Measurements from ENCODE around the gene G0S2. TPM values are rescaled to one million over a fixed set of nuclear protein-coding genes. Genes with fewer than 3 reads are reported as not detected.
A peak's percentile ranks its signal among the peaks of the same experiment; 100 is the strongest.

Gene G0S2
- total RNA-seq (2021; fragmentation: NEBNext Ultra II Directional; extraction: Animal tissue kit (Norgen Biotek cat#: 25700)) (1.0 and 1.7 TPM in 2 replicates), polyA plus RNA-seq (2011; rRNA removed) (1.7 and 3.9 TPM in 2 replicates), polyA minus RNA-seq (2011; rRNA and poly(A)+ RNA removed) (0.76 TPM in 1 of 2 replicates, not detected in the other)
- 5.0 TPM for polyA plus RNA-seq (2011; cell fraction: cytosol; rRNA removed)
- polyA plus RNA-seq (2011; cell fraction: nucleus; rRNA removed) = 1.9 TPM
- 1.0 to 2.7 TPM (median 1.7 TPM) in 4 replicates for polyA plus RNA-seq (2012, experiment 1 of 2)
- 1.2 TPM for polyA plus RNA-seq (2012, experiment 2 of 2)
- 0.63 TPM for polyA plus RNA-seq (2013, experiment 1 of 2)
- polyA plus RNA-seq (2013, experiment 2 of 2) = 1.1 TPM
- 1.4 TPM for polyA minus RNA-seq (2011; cell fraction: cytosol; rRNA and poly(A)+ RNA removed)
- polyA minus RNA-seq (2011; cell fraction: nucleus; rRNA and poly(A)+ RNA removed) = not detected
- long read RNA-seq, experiment 1, partial matches to known transcripts = 2 of 2 reads
- long read RNA-seq, experiment 1, other reads (novel, unspliced or antisense) = 0 of 2 reads
- long read RNA-seq, experiment 2, partial matches to known transcripts = 0 of 2 reads
- long read RNA-seq, experiment 2, other reads (novel, unspliced or antisense) = 0 of 2 reads

GRCh38 chr1:209674957-209675564 is at the start of gene G0S2:
Gene G0S2 (plus strand): TSS chr1:209675412. CDS start chr1:209675685, 273 bp downstream.
- Histone ChIP-seq H2AFZ (ENCODE audit: low read length) (peak within 1 kb of the TSS; percentile 67; the same call in 1 of the 2 replicates), H3K56ac (replicated peaks; ENCODE audit: insufficient read length, low read depth, low read length) (no peak within 1 kb of the TSS), H3K4me2 (ENCODE audit: insufficient read depth in 1 of 2, low read depth in 2 of 2, low read length in 2 of 2) (peak within 1 kb of the TSS; percentile 96 to 98), H3K79me2 (ENCODE audit: control insufficient read depth in 1 of 2, insufficient read depth in 2 of 2, low read length in 2 of 2) (no peaks in the 10 kb centered on the region), H3K36me3 (ENCODE audit: control insufficient read depth in 2 of 4, insufficient read depth in 4 of 4, low read length in 3 of 4) (no peaks in the 10 kb centered on the region), H4K91ac (replicated peaks; ENCODE audit: insufficient read length, low read length) (no peak within 1 kb of the TSS), H2BK20ac (ENCODE audit: low read length) (0 out of 2 replicates have a peak within 1 kb of the TSS, but pooled peaks have one; percentile 8), H3K27me3 (replicated peaks in 1 of 4; ENCODE audit: control insufficient read depth in 3 of 4, extremely low read depth in 1 of 4, insufficient read depth in 3 of 4, low read length in 3 of 4) (peaks cover 18 to 46% (median 42%) of the 10 kb centered on the region in 4 experiments), H2BK12ac (ENCODE audit: low read depth, low read length) (peak within 1 kb of the TSS; percentile 69), H2BK15ac (ENCODE audit: low read length) (peak within 1 kb of the TSS; percentile 4; the same call in 1 of the 2 replicates), H3K23ac (ENCODE audit: insufficient read length) (no peak within 1 kb of the TSS), H3K23me2 (ENCODE audit: low read depth, low read length) (peaks cover 10% of the 10 kb centered on the region), H3K9ac (replicated peaks in 1 of 4; ENCODE audit: extremely low read depth in 1 of 4, low read depth in 3 of 4, low read length in 3 of 4) (no peak within 1 kb of the TSS; a peak in 1 of 7 replicates), H2BK5ac (ENCODE audit: low read depth, low read length) (peak within 1 kb of the TSS; percentile 45; the same call in 1 of the 2 replicates), H3K9me3 (ENCODE audit: insufficient read depth in 2 of 2, low read depth in 1 of 2, low read length in 1 of 2) (no peaks in the 10 kb centered on the region), H3K27ac (ENCODE audit: low read depth, low read length) (no peak within 1 kb of the TSS), H2BK120ac (replicated peaks; ENCODE audit: low read depth, low read length) (no peak within 1 kb of the TSS), H4K20me1 (replicated peaks in 1 of 2; ENCODE audit: control insufficient read depth in 1 of 2, insufficient read depth in 2 of 2, low read length in 2 of 2) (no peaks in the 10 kb centered on the region), H3K4me1 (replicated peaks in 1 of 4; ENCODE audit: control insufficient read depth in 3 of 4, insufficient read depth in 4 of 4, low read length in 3 of 4) (peaks cover 0 to 4% (median 3%) of the 10 kb centered on the region in 4 experiments; a peak in 6 of 7 replicates), H3K14ac (ENCODE audit: insufficient read length) (no peak within 1 kb of the TSS), H3K4me3 (ENCODE audit: extremely low read depth in 1 of 4, insufficient read depth in 2 of 4, low read depth in 3 of 4, low read length in 4 of 4) (peak within 1 kb of the TSS; percentile 40 to 64 (median 56)), H3K79me1 (ENCODE audit: low read depth, low read length) (no peaks in the 10 kb centered on the region), H4K8ac (ENCODE audit: extremely low read depth, insufficient read depth, low read length) (peak within 1 kb of the TSS; percentile 62; the same call in 1 of the 2 replicates), H2AK5ac (ENCODE audit: low read depth, low read length) (no peak within 1 kb of the TSS), H3K18ac (ENCODE audit: extremely low read depth, low read length) (peak within 1 kb of the TSS; percentile 68), H3K4ac (replicated peaks; ENCODE audit: insufficient read length, low read depth, low read length) (no peak within 1 kb of the TSS), H4K5ac (ENCODE audit: insufficient read length, low read depth, low read length) (no peak within 1 kb of the TSS)
- 4% methylated on average over 37 of the region's 47 CpGs; no CpG with 5 or more reads in 1 of the 2 experiments for WGBS, 2 experiments (ENCODE audit: extremely low coverage in 1 of 2, insufficient coverage in 1 of 2, insufficient read length in 1 of 2, insufficient replicate concordance in 2 of 2, low coverage in 1 of 2, low lambda C conversion rate in 2 of 2, missing lambda C conversion rate in 1 of 2)
- ChIA-PET CTCF (ENCODE audit: partially characterized antibody) (interaction anchor here (1.0 to 4.9 kb wide), 12 partner anchors 10 to 105 kb away, joined by 3 to 25 read pairs (median 5); no protein-coding TSS in a partner anchor), POLR2A (ENCODE audit: partially characterized antibody) (interaction anchor here (0.7 to 3.2 kb wide), 9 partner anchors 9 to 94 kb away, joined by 3 to 10 read pairs (median 4); partner anchors contain the start of gene CAMK1G)
- DNase-seq (ENCODE audit: low read depth in 1 of 2, low spot score in 2 of 2) (peak in 1 of 2 experiments; percentile 71), FAIRE-seq (no peak)
- TF ChIP-seq KDM4A (IDR thresholded peaks at IDR 0.05; ENCODE audit: low read depth, low read length, severe bottlenecking) (no peak), SIX5 (IDR thresholded peaks at IDR 0.05; ENCODE audit: low read depth, low read length) (no peak), CBX8 (IDR thresholded peaks at IDR 0.05; ENCODE audit: borderline replicate concordance, low read depth, low read length) (no peak), TCF12 (IDR thresholded peaks at IDR 0.05; ENCODE audit: low read depth, low read length) (no peak), SAP30 (IDR thresholded peaks at IDR 0.05; ENCODE audit: insufficient read depth, insufficient replicate concordance, low read length) (peak; percentile 23), POU5F1 (IDR thresholded peaks at IDR 0.05; ENCODE audit: low read depth, low read length) (no peak), EZH2 (IDR thresholded peaks at IDR 0.05; ENCODE audit: low read depth, low read length, severe bottlenecking) (no peak), FOSL1 (IDR thresholded peaks at IDR 0.05; ENCODE audit: insufficient read depth, low read depth, low read length) (no peak)

Measured in H1 (cell line).